ENCODE results near the gene B4GALT5.
"Not testable (repeated sequence)": the region's sequence is repeated elsewhere in the genome, so short reads cannot be mapped to it uniquely, and the experiment has no call there.

Gene B4GALT5

DNA sequence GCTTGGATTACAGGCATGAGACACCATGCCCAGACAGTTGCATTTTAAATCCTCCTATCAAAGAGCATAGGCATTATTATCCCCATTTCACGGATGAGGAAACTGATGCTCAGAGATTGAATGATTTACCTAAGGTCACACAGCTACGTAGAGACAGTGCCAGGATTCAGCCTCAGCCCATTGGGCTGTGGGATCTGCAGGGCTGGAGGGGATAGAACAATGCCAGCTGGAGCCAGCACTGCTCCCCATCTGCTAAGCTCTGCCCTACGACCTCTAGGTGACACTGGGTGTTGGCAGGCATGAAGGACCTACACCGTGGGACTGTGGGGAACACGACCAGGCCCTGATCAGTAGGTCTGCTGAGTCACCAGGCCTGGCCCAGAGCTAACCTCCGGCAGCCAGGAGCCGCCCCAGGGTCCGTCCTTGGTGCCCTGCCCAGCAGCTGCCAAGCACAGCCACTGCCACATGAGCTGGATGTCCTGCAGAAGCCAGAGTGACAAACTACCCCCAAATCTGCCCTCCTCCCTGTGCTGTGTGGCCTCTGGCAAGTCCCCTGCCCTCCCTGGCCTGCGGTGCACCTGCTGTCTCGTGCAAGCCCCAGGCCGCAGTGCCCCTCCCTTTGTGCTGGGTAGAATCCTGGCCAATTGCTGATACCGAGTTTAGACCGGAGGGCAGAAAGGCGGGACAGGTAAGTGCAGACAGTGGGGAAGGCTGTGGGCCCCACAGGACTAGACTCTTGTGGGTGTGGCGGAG, 98.1 kb downstream of the B4GALT5 start:
- H3K27me3 Mint-ChIP-seq, result no peaks in the 10 kb centered on the region
- DNase-seq (no peak), ATAC-seq (replicated peaks) (no peak)
- no peaks in the 10 kb centered on the region for H3K9me3 Mint-ChIP-seq
- H3K4me3 Mint-ChIP-seq, result no peak overlapping the region
- peaks cover 4 to 5% of the 10 kb centered on the region in 2 donors for H3K4me1 Mint-ChIP-seq (ENCODE audit: low read depth in 2 of 2)
- peaks cover 3% of the 10 kb centered on the region for H3K36me3 Mint-ChIP-seq (ENCODE audit: insufficient read depth)
- no peak overlapping the region for H3K27ac Mint-ChIP-seq

DNA sequence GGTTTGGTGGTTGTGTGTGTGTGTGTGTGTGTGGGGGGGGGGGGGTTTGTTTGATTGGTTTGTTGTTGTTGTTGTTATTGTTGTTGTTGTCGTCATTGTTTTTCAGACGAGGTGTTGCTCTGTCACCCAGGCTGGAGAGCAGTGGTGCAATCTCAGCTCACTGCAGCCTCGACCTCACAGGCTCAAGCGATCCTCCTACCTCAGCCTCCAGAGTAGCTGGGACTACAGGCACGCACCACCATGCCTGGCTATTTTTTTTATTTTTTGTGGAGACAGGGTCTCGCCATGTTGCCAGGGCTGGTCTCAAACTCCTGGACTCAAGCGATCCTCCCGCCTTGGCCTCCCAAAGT, 98.7 kb downstream of the B4GALT5 start:
- peak overlapping the region in 1 of 2 donors; percentile 68 for H3K27ac Mint-ChIP-seq
- H3K36me3 Mint-ChIP-seq (ENCODE audit: insufficient read depth); DNase-seq; H3K4me3 Mint-ChIP-seq; ATAC-seq (replicated peaks); H3K4me1 Mint-ChIP-seq (ENCODE audit: low read depth in 2 of 2); H3K9me3 Mint-ChIP-seq; H3K27me3 Mint-ChIP-seq: not testable (repeated sequence)

DNA sequence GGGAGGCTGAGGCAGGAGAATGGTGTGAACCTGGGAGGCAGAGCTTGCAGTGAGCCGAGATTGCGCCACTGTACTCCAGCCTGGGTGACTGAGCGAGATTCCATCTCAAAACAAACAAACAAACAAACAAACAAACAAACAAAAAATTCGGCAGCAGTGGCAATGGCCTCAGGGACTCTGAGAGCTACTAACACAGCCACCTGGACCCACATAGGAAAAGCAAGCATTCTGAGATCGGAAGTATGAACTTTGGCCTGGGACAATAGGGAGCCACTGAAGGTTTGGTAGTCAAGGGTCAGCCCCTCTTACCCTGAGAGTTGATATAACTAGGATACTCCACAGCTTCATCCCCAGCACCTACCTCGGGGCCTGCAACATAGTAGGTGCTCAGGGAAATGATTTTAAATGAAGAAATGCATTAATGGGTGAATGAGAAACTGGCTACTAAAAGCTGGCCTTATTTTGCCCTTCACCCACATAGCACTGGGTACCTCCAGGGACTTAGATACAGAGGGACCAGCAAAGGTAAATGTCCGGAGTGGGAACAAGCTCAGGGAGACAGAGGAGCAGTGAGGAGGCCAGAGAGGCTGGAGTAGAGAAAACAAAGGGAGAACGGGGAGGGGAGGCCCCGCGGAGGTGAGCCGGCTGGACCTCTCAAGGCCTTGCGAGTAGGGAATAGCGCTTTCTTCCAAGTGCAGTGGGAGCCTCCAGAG, 99.2 kb downstream of the B4GALT5 start:
- no peak for DNase-seq
- Mint-ChIP-seq H3K4me3 (no peak overlapping the region), H3K27ac (peak overlapping the region; percentile 34 to 68), H3K4me1 (ENCODE audit: low read depth in 2 of 2) (peaks cover 6% of the 10 kb centered on the region in 2 donors), H3K27me3 (no peaks in the 10 kb centered on the region), H3K9me3 (no peaks in the 10 kb centered on the region), H3K36me3 (ENCODE audit: insufficient read depth) (peaks cover 3% of the 10 kb centered on the region)
- no peak for ATAC-seq (replicated peaks)

DNA sequence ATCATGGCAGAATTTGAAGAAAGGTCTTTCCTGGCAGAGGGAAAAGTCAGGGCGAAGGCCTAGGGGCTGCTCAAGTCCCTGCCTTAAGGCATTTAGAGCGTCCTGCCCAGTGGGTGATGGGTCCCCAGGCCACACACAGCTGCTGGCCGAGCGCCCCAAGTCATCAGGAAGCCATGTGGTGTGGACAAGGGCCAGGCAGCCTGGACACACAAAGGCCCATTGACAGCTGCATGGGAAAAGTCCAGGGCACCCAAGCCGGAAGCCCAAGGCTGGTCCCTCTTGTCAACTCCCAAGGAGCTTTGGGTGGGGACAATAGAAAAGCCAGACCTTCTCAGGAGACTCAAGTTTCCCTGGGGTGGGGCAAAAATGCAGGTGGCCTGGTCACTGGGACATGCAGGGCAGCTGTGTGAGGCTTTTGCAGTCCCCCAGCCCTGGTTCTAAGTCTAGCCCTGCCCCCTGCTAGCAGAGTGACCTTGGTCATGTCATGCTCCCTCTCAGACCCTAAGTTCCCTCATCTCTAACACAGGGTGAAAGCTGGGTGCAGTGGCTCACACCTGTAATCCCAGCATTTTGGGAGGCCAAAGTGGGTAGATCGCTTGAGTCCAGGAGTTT, 101.4 kb downstream of the B4GALT5 start:
- DNase-seq, result no peak
- Mint-ChIP-seq H3K9me3 (no peaks in the 10 kb centered on the region), H3K4me3 (no peak overlapping the region), H3K27ac (no peak overlapping the region), H3K27me3 (peaks cover 0 to 6% of the 10 kb centered on the region in 2 donors), H3K4me1 (ENCODE audit: low read depth in 2 of 2) (peaks cover 14 to 15% of the 10 kb centered on the region in 2 donors), H3K36me3 (ENCODE audit: insufficient read depth) (peaks cover 3% of the 10 kb centered on the region)
- ATAC-seq (replicated peaks), result no peak

DNA sequence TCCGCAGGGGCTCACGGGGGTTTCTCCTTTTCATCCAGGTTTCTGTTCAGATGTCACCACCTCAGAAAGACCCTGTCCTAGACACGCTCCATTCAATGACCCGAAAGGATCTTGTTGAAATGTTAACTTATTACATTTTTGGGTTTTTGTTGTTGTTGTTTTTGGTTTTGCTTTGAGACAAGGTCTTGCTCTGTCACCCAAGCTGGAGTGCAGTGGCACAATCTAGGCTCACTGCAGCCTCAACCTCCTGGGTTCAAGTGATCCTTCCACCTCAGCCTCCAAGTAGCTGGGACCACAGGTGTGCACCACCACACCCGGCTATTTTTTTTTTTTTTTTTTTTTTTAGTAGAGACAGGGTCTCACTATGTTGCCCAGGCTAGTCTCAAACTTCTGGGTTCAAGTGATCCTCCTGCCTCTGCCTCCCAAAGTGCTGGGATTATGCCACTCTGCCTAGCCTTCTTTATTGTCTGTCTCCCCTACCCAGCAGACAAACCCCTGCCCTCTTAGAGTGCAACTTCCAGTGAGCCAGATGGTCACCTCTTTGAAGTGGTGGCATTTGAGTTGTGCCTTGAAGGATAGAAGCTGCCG, 102.0 kb downstream of the B4GALT5 start:
- not testable (repeated sequence) for H3K36me3 Mint-ChIP-seq (ENCODE audit: insufficient read depth); DNase-seq; ATAC-seq (replicated peaks); H3K27me3 Mint-ChIP-seq; H3K9me3 Mint-ChIP-seq; H3K27ac Mint-ChIP-seq
- peaks cover 14 to 15% of the 10 kb centered on the region in 2 donors for H3K4me1 Mint-ChIP-seq (ENCODE audit: low read depth in 2 of 2)
- peak overlapping the region; percentile 55 to 76 for H3K4me3 Mint-ChIP-seq

DNA sequence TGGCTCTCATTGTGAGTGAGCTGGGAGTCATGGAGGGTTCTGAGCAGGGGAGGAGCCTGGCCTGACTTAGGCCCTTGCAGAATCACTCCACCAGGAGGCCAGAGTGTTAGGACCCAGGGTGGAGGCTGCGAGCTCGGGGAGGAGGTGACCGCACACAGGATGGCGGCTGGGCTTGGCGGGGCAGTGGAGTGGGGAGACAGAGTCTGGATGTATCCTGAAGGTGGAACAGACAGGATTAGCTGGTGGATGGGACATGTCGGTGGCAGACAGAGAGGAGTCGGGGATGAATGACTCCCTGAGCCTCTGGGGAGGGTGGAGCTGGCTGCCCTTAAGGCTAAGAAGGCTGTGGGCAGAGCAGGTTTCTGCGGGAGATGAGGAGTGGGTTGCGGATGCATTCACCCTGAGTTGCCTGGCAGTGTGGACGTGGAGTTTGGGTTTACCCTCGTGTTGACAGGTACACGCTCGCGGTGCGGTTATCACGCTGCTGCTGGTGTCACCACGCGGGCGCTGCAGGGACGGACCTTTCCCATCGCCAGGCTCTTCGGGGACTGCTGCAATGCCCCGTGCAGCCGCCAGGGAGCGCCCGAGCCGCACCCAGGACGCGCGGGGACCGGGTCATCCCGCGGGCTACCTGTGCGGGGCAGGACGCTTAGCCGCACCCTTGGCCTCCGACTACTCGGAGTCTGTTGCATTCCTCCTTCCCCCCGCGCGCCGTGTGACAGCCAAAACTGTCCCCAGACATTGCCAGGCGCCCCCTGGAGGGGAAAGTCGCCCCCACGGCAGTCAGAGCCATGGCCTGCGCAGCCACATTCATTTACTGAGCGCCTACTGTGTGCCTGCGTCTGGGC, 102.8 kb downstream of the B4GALT5 start:
- Mint-ChIP-seq H3K4me1 (ENCODE audit: low read depth in 2 of 2) (peaks cover 14 to 15% of the 10 kb centered on the region in 2 donors), H3K9me3 (no peaks in the 10 kb centered on the region), H3K4me3 (peak overlapping the region; percentile 55 to 76), H3K27me3 (peaks cover 0 to 6% of the 10 kb centered on the region in 2 donors), H3K27ac (peak overlapping the region in 1 of 2 donors; percentile 56), H3K36me3 (ENCODE audit: insufficient read depth) (peaks cover 3% of the 10 kb centered on the region)
- ATAC-seq (replicated peaks) (peak; percentile 81), DNase-seq (peak; percentile 79 to 83 (median 80))

DNA sequence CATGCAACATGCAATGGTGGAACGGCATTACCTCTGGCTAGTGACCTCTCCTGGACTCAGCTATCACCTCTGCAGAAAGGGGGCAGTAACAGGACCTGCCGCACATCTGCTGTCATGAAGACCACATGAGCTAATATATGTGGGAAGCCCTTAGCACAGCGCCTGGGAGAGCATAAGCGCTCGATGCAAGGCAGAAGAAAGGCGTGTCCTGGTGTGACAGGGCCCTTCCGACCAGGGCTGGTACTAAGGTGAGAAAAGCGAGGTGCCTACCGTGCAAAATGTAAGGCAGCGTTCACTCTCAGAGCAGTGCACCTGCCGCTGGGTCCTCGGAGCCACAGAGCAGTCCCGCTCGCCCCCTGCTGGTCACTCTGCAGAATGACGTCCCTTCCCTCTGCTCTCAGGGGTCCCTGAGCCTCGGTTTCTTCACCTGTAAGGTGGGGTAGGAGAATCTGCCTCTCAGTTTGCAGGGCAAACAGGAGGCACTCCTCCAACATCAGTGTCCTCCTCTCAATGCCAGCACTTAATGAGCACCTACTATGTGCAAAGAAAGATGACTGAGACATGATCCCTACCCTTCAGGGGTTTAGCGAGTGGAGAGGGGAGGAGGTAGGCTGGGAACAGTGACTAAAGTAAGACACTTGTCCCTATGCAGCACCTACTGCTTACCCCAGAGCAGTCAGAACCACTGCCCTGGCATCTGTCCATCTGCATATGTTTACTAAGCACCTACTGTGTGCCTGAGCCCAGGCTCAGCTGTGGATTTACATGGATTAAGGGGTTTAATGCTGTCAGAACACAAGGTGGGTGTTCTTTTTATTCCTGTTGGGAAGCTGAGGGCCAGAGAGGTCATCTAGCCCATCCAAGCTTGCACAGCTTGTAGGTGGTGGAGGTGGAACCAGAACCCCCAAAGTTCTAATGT, 104.7 kb downstream of the B4GALT5 start:
- ATAC-seq (replicated peaks) (peak; percentile 74), DNase-seq (peak; percentile 71)
- Mint-ChIP-seq H3K27me3 (peaks cover 0 to 6% of the 10 kb centered on the region in 2 donors), H3K4me3 (peak overlapping the region; percentile 44 to 57), H3K27ac (peak overlapping the region in 1 of 2 donors; percentile 2), H3K36me3 (ENCODE audit: insufficient read depth) (peaks cover 3% of the 10 kb centered on the region), H3K9me3 (no peaks in the 10 kb centered on the region), H3K4me1 (ENCODE audit: low read depth in 2 of 2) (peaks cover 14 to 15% of the 10 kb centered on the region in 2 donors)

DNA sequence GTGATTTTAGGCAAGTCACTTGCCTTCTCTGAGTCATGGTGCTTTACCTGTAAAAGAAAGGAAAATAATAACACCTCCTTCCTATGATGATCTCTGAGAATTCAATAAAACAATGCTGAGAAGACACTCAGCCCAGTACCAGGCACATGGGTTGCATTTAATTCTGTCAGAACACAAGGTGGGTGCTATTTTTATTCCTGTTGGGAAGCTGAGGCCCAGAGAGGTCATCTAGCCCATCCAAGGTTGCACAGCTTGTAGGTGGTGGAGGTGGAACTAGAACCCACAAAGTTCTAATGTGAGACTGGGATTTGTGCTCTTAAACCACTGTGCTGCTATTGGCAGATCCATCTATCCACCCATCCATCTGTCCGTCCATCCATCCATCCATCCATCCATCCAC, 106.1 kb downstream of the B4GALT5 start:
- H3K36me3 Mint-ChIP-seq (ENCODE audit: insufficient read depth), result peaks cover 3% of the 10 kb centered on the region
- H3K27me3 Mint-ChIP-seq, result peaks cover 0 to 6% of the 10 kb centered on the region in 2 donors
- ATAC-seq (replicated peaks) (no peak), DNase-seq (no peak)
- no peaks in the 10 kb centered on the region for H3K9me3 Mint-ChIP-seq
- H3K4me1 Mint-ChIP-seq (ENCODE audit: low read depth in 2 of 2), result peaks cover 14 to 15% of the 10 kb centered on the region in 2 donors
- no peak overlapping the region for H3K4me3 Mint-ChIP-seq
- no peak overlapping the region for H3K27ac Mint-ChIP-seq

DNA sequence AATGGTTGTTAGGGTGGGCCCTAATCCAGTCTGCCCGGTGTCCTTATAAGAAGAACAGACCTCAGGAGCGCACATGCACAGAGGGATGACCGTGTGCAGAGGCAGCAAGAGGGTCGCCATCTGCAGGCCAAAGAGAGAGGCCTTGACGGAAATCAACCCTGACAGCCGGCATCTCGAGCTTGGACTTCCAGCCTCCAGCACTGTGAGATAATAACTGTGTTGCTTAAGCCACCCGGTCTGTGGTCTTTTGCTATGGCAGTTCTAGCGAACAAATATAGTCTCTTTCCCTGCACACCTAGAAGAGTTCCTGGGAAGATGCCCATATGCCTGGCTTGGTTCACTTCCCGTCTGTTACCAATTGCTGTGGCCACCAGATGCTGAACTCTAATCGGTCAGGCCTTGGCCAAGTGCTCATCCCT, 110.5 kb downstream of the B4GALT5 start:
- H3K27me3 Mint-ChIP-seq, result peaks cover 0 to under 1% of the 10 kb centered on the region in 2 donors
- DNase-seq (no peak), ATAC-seq (replicated peaks) (no peak)
- no peak overlapping the region for H3K27ac Mint-ChIP-seq
- no peaks in the 10 kb centered on the region for H3K9me3 Mint-ChIP-seq
- H3K4me3 Mint-ChIP-seq, result no peak overlapping the region
- peaks cover under 1 to 2% of the 10 kb centered on the region in 2 donors for H3K4me1 Mint-ChIP-seq (ENCODE audit: low read depth in 2 of 2)
- no peaks in the 10 kb centered on the region for H3K36me3 Mint-ChIP-seq (ENCODE audit: insufficient read depth)

DNA sequence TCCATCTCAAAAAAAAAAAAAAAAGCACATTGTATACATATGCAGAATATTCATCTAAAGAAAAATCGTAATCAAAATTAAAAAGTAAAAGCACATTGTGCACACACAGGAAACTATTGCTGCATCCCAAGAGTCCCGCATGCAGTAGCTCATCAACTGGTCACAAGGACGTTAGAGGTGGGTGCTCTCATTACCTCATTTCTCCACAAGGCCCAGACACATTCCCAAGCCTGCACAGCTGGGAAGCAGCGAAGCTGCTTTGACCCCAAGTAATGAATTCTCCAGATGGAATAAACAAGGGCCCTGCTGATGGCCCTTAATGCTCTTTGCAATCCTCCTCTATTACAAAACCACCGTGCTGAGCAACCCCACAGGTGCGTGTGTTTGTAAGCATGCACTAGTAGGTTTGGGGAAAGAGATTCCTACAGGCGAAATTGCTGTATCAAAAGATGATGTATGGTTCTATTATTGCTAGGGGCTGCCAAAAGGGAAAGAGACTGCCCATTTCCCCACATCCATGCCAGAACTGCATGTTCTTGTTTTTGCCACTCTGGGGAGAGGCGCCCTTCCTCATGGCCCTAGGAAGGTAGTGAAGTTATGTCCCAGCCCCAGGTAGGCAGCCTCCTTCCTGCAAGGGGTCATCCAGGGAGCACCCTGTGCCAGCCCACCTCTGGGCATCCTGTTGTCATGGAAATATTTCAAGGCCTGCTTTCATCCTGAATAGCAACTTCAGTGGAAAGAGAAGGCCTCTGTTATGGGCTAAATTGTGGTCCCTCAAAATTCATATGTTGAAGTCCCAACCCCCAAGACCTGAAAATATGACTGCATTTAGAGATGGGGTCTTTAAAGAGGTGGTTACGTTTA, 111.1 kb downstream of the B4GALT5 start:
- DNase-seq, result no peak
- Mint-ChIP-seq H3K9me3 (no peaks in the 10 kb centered on the region), H3K27me3 (no peaks in the 10 kb centered on the region), H3K27ac (no peak overlapping the region), H3K4me3 (no peak overlapping the region), H3K4me1 (ENCODE audit: low read depth in 2 of 2) (peaks cover 0 to 1% of the 10 kb centered on the region in 2 donors), H3K36me3 (ENCODE audit: insufficient read depth) (no peaks in the 10 kb centered on the region)
- no peak for ATAC-seq (replicated peaks)

DNA sequence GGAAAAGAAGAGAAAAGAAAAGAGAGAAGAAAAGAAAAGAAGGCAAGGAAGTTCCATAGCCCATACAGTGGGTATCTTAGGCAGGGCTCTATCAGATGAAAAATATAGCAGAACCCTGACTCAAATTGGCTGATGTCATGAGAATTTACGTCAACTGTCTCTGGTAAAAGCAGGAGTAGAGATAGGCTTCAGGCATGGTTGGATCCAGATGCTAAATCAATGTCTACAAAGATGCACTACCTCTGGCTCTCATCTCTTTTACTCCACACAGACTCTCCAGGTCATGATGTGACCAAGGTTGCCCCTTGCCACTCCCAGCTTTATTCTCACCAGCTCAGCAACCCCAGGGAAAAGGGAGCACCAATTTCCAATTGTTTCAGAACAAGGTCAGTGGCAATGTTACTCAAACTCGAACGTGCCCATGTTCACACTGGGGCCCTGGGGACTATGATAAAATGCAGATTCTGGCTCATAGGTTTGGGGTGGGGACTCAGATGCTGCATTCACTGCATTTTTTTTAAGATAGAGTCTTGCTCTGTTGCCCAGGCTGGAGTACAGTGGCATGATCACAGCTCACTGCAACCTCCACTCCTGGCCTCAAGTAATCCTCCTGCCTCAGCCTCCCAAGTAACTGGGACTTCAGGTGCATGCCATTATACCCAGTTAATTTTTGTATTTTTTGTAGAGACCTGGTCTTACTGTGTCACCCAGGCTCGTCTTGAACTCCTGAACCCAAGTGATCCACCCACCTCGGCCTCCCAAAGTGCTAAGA, 112.3 kb downstream of the B4GALT5 start:
- DNase-seq (no peak), ATAC-seq (replicated peaks) (no peak)
- peaks cover 4% of the 10 kb centered on the region for H3K36me3 Mint-ChIP-seq (ENCODE audit: insufficient read depth)
- H3K4me1 Mint-ChIP-seq (ENCODE audit: low read depth in 2 of 2), result peaks cover 6 to 7% of the 10 kb centered on the region in 2 donors
- no peak overlapping the region for H3K4me3 Mint-ChIP-seq
- H3K27ac Mint-ChIP-seq, result peak overlapping the region; percentile 66 to 69
- no peaks in the 10 kb centered on the region for H3K27me3 Mint-ChIP-seq
- H3K9me3 Mint-ChIP-seq, result no peaks in the 10 kb centered on the region

Data from effector memory CD8-positive, alpha-beta T cell (primary cell).